Tibial nerve (tissue), 4 donors: ENCODE measurements around the gene OR12D3. TPM values are rescaled to one million over a fixed set of nuclear protein-coding genes. Genes with fewer than 3 reads are reported as not detected.

Source experiments
- DNase-seq, 2 donors: peaks; one replicate each; pipeline ENCODE4 v3.0.0-alpha.2; 2019; ENCODE audit warnings: low spot score in 2 of 2
- H3K27ac ChIP-seq, 4 donors: fragments of 200-600 bp; sonication (generic) in 3 of 4; one replicate each; pipeline ENCODE4 v1.5.1; 2017 to 2019; ENCODE audit warnings: mild to moderate bottlenecking in 1 of 4
- H3K27me3 ChIP-seq, 2 donors: fragments of 200-600 bp; sonication (generic) in 1 of 2; one replicate each; pipeline versions ENCODE4 v1.5.1 to v1.6.0; 2017 to 2019
- H3K36me3 ChIP-seq, 3 donors: fragments of 200-600 bp; sonication (generic); one replicate each; pipeline ENCODE4 v1.5.1; 2018 to 2019
- H3K4me1 ChIP-seq, 4 donors: fragments of 200-600 bp; sonication (generic) in 3 of 4; one replicate each; pipeline ENCODE4 v1.5.1; 2017 to 2019
- H3K4me3 ChIP-seq, 4 donors: fragments of 200-600 bp; sonication (generic) in 3 of 4; one replicate each; pipeline ENCODE4 v1.5.1; 2017 to 2019; ENCODE audit warnings: mild to moderate bottlenecking in 1 of 4, moderate library complexity in 1 of 4
- H3K9me3 ChIP-seq, 4 donors: fragments of 200-600 bp; sonication (generic) in 3 of 4; one replicate each; pipeline ENCODE4 v1.5.1; 2017 to 2019
- CTCF ChIP-seq, 5 experiments: fragments of 200-600 bp in 3 of 5; fragments of 450-650 bp in 2 of 5; sonication (generic) in 3 of 5; IDR thresholded peaks; one replicate each; pipeline ENCODE4 v1.5.1; 2016 to 2019; ENCODE audit warnings: antibody characterized with exemption in 5 of 5, mild to moderate bottlenecking in 3 of 5, moderate library complexity in 2 of 5
- EP300 ChIP-seq, 2 donors: sonication (generic); formaldehyde crosslinking; IDR thresholded peaks; one replicate each; pipeline ENCODE4 v1.6.1; 2017; ENCODE audit warnings: antibody characterized with exemption in 2 of 2, mild to moderate bottlenecking in 1 of 2
- POLR2A ChIP-seq, 2 donors: fragments of 450-650 bp; IDR thresholded peaks; one replicate each; pipeline ENCODE4 v1.6.1; 2017; ENCODE audit warnings: antibody characterized with exemption in 2 of 2, mild to moderate bottlenecking in 2 of 2, moderate library complexity in 2 of 2
- WGBS, 2 donors: methylation state at CpG; one replicate each; pipeline ENCODE4 v1.1.5; 2018; 5-methylcytosine and 5-hydroxymethylcytosine counted together
- total RNA-seq, 4 donors: library from RNA; depleted of rRNA; stranded (reverse); fragments of >200 nt; gene quantifications; one replicate each; pipeline ENCODE4 v1.1.0, GENCODE V29; 2016

OR12D3 gene
- not detected for total RNA-seq

DNA sequence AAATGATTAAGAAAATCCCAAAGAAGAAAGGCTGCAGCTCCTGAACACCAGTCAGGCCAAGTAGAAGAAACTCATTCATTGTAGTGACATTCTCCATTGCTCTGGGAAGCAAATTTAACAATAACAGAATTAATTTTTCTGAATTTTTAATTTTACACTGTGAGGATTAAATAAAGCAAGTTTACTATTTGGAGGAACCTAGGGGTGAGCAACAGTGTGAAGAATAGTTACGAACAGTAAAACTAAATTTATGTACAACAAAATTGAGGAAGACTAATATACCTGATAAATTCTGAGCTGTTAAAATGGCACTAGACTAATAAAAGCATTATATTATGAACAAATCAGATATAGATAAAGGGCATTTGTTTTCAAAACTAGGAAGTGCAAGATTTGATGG lies at the start of gene OR12D3:
Gene OR12D3, minus strand, starts transcription at position 101 of the 400 bp plus-strand sequence. Its CDS starts 4 bp downstream, at position 97.
- peaks cover 0 to 4% (median 0%) of the 10 kb centered on the region in 4 donors for H3K9me3 ChIP-seq
- no peak within 1 kb of the TSS for H3K4me3 ChIP-seq
- no peaks in the 10 kb centered on the region for H3K27me3 ChIP-seq
- no peaks in the 10 kb centered on the region for H3K4me1 ChIP-seq
- H3K27ac ChIP-seq: no peak within 1 kb of the TSS
- H3K36me3 ChIP-seq: no peaks in the 10 kb centered on the region
- DNase-seq: no peak
- WGBS, 2 donors: 85 to 100% methylated on average over 1 of the region's 1 CpG
- no peak for TF ChIP-seq POLR2A (IDR thresholded peaks at IDR 0.05)
- TF ChIP-seq CTCF (IDR thresholded peaks at IDR 0.05): no peak
- no peak for TF ChIP-seq EP300 (IDR thresholded peaks at IDR 0.05)

GRCh38 chr6:29424575-29424974 lies 49.5 kb upstream of the OR12D3 start:
- Histone ChIP-seq H3K27me3 (no peaks in the 10 kb centered on the region), H3K36me3 (no peaks in the 10 kb centered on the region), H3K4me1 (no peaks in the 10 kb centered on the region), H3K27ac (no peak overlapping the region), H3K4me3 (no peak overlapping the region), H3K9me3 (no peaks in the 10 kb centered on the region)
- no peak for DNase-seq
- no peak for TF ChIP-seq CTCF (IDR thresholded peaks at IDR 0.05)
- no peak for TF ChIP-seq POLR2A (IDR thresholded peaks at IDR 0.05)
- no peak for TF ChIP-seq EP300 (IDR thresholded peaks at IDR 0.05)
- 31 to 49% methylated on average over 2 of the region's 2 CpGs for WGBS, 2 donors

- no peak for DNase-seq
- H3K4me3 ChIP-seq: no peak overlapping the region
- no peaks in the 10 kb centered on the region for H3K27me3 ChIP-seq
- TF ChIP-seq POLR2A (IDR thresholded peaks at IDR 0.05) (no peak), EP300 (IDR thresholded peaks at IDR 0.05) (no peak), CTCF (IDR thresholded peaks at IDR 0.05) (no peak)
- H3K9me3 ChIP-seq: no peaks in the 10 kb centered on the region
- H3K4me1 ChIP-seq: no peaks in the 10 kb centered on the region
- H3K27ac ChIP-seq: no peak overlapping the region
- 86 to 98% methylated on average over 2 of the region's 2 CpGs for WGBS, 2 donors
- H3K36me3 ChIP-seq: no peaks in the 10 kb centered on the region
Measured at GRCh38 chr6:29424168-29424567, 49.1 kb upstream of the OR12D3 start.

DNA sequence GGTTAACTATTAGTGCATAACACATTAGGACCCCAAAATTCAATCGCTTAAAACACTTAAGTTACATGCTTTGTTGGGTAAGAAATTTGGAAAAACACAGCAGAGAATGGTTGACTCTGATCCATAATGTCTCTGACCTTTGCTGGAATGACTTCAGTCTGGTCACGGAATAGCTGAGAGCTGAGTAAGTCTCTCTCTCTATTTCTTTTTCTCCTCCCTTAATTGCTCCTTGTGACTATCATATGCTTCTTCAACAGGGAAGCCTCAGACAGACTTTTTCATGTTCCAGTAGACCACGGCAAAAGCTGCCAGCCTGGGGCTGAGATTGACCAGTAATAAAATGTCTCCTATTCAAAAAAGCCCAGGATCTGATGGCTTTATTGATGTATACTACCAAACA lies 44.4 kb upstream of the OR12D3 start:
- Histone ChIP-seq H3K27me3 (no peaks in the 10 kb centered on the region), H3K27ac (no peak overlapping the region), H3K36me3 (no peaks in the 10 kb centered on the region), H3K4me3 (no peak overlapping the region), H3K9me3 (no peaks in the 10 kb centered on the region), H3K4me1 (no peaks in the 10 kb centered on the region)
- no peak for TF ChIP-seq POLR2A (IDR thresholded peaks at IDR 0.05)
- no peak for TF ChIP-seq CTCF (IDR thresholded peaks at IDR 0.05)
- no peak for TF ChIP-seq EP300 (IDR thresholded peaks at IDR 0.05)
- 46 to 50% methylated on average over 3 of the region's 3 CpGs for WGBS, 2 donors
- DNase-seq: no peak

DNA sequence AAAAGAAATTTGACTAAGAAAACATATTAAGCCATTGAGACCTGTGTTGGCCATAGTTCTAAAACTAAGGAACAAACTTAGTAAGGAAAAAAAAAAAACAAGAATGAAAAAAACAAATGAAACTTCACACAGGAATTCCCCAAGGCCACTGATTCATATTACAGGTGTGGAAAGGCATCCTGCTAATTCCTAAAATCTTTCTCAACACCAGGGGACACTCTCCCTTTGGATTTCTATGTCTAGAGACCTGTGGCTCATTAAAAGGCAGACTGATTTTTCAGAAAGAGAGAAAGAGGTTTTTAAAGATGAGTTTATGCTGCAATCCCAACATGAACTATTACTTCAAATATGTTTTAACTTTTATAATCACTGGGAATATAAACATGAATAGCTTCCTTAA lies 39.5 kb upstream of the OR12D3 start, which contains the start of gene OR12D1:
Gene OR12D1, plus strand, starts transcription at position 341 of the 400 bp plus-strand sequence.
- Histone ChIP-seq H3K36me3 (no peaks in the 10 kb centered on the region), H3K4me1 (no peaks in the 10 kb centered on the region), H3K4me3 (no peak within 1 kb of the TSS), H3K27ac (no peak within 1 kb of the TSS), H3K9me3 (peaks cover 0 to 10% (median 0%) of the 10 kb centered on the region in 4 donors), H3K27me3 (no peaks in the 10 kb centered on the region)
- TF ChIP-seq POLR2A (IDR thresholded peaks at IDR 0.05) (no peak), EP300 (IDR thresholded peaks at IDR 0.05) (no peak), CTCF (IDR thresholded peaks at IDR 0.05) (no peak)
- no peak for DNase-seq
